ENCODE results near the gene GUSB.
"Not testable (repeated sequence)": the region's sequence is repeated elsewhere in the genome, so short reads cannot be mapped to it uniquely, and the experiment has no call there.

The GUSB gene

GRCh38 chr7:65946904-65947303, 35.1 kb downstream of the GUSB start:
- DNase-seq (ENCODE audit: extremely low spot score) = no peak
- no peak for TF ChIP-seq CTCF (IDR thresholded peaks at IDR 0.05; ENCODE audit: control extremely low read depth, extremely low read depth, low read depth, missing control alignments)
- ChIA-PET CTCF (no interaction called here), POLR2A (no interaction called here)

DNA sequence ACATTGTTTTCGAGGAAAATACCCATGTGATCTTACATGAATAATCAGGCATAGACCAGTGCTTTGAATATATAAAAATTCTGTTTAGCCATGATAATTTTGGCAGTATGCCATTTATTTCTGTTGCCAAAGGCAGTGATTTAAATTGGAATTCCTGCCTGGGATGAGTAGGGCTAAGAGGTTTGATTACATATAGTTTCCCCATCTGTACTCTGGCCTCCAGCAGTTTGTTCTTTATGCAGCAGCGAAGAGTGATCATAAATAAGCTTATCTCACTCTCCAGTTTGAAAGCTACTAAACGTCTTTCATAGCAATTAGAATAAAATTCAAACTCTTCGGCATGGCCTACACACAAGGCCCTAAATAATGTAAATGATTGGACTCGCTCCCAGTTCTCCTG, 36.2 kb downstream of the GUSB start:
- DNase-seq (ENCODE audit: extremely low spot score); CTCF ChIA-PET; POLR2A ChIA-PET: not testable (repeated sequence)

- no peak for TF ChIP-seq CTCF (IDR thresholded peaks at IDR 0.05; ENCODE audit: control extremely low read depth, extremely low read depth, low read depth, missing control alignments)
- DNase-seq (ENCODE audit: extremely low spot score) = no peak
- POLR2A ChIA-PET = no interaction called here
- CTCF ChIA-PET = no interaction called here
These were observed 43.6 kb downstream of the GUSB start for GRCh38 chr7:65938336-65938895.

GRCh38 chr7:65937296-65937695, 44.7 kb downstream of the GUSB start:
- TF ChIP-seq CTCF (IDR thresholded peaks at IDR 0.05; ENCODE audit: control extremely low read depth, extremely low read depth, low read depth, missing control alignments) = no peak
- POLR2A ChIA-PET = no interaction called here
- CTCF ChIA-PET = interaction anchor here (1.9 kb wide), 1 partner anchor 14 kb away, joined by 4 read pairs; no protein-coding TSS in a partner anchor
- no peak for DNase-seq (ENCODE audit: extremely low spot score)

DNA sequence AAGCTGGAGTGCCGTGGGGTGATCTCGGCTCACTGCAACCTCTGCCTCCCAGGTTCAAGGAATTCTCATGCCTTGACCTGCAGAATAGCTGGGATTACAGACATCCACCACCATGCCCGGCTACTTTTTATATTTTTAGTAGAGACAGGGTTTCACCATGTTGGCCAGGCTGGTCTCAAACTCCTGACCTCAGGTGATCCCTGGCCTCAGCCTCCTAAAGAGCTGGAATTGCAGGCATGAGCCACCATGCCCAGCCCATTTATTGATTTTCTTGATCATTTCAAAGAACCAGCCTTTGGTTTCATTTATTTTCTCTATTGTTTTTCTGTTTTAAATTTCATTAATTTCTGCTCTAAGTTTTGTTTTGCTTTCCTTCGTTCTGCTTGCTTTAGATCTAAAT, 50.3 kb downstream of the GUSB start:
- CTCF ChIA-PET = no interaction called here

DNA sequence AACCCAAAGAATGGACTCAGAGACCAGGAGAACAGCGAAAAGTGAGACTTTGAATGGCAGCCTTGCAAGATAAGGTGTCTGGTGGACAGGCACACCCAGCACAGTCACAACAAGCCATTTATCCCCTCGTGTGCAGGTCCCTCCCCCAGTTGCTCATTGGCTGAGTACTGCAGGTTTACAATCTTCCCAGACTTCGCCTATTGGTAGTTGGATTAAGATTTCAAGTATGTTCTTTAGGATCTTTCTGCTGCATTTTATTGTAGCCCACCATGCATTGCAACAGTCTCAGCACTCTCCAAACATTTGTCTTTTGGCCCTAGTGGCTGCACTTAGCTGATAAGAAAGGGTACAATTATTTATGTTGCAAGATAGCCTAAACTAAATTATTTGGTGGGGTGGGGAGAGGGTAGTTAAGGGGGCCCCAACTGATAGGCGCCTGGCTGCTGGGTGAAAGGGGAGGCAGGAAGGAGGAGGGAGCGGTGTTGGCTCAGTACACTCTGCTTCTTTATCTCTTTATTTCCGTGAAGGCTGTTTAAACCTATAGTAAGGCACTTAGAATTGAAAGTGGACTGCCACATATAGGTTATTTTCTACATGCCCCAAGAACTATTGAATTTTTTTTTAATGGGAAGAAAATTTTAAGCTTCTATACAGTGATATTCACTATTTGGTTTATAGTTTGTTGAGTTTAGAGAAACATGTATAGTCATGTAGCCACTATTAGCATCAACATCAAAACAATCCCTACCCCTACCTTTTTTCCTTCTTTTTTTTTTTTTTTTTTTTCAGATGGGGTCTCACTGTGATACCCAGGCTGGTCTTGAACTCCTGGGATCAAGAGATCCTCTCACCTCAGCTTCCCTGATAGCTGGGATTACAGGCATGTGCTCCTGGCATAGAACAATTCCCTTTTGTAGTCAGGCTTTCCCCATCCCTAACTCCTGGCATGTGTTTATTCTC, 54.2 kb downstream of the GUSB start:
- CTCF ChIA-PET = interaction anchor here (0.9 kb wide), 1 partner anchor 13 kb away, joined by 3 read pairs; no protein-coding TSS in a partner anchor
- no peak for TF ChIP-seq CTCF (IDR thresholded peaks at IDR 0.05; ENCODE audit: control extremely low read depth, extremely low read depth, low read depth, missing control alignments)
- DNase-seq (ENCODE audit: extremely low spot score) = no peak
- POLR2A ChIA-PET = no interaction called here

More for the DNA sequence above, 50.3 kb downstream of the GUSB start:
- no peak for DNase-seq (ENCODE audit: extremely low spot score)
- no peak for TF ChIP-seq CTCF (IDR thresholded peaks at IDR 0.05; ENCODE audit: control extremely low read depth, extremely low read depth, low read depth, missing control alignments)
- POLR2A ChIA-PET = no interaction called here

DNA sequence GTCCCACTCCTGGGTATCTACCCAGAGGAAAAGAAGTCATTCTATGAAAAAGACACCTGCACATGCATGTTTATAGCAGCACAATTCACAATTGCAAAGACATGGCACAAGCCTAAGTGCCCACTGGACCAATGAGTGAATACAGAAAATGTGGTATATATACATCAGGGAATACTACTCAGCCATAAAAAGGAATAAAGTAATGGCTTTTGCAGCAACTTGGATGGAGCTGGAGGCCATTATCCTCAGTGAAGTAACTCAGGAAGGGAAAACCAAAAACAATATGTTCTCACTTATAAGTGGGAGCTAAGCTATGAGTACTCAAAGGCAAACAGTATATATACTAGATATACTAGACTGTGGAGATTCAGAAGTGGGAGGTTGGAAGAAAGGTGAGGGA, 55.4 kb downstream of the GUSB start:
- CTCF ChIA-PET = interaction anchor here (1.8 kb wide), 1 partner anchor 11 kb away, joined by 3 read pairs; no protein-coding TSS in a partner anchor
- DNase-seq (ENCODE audit: extremely low spot score) = no peak
- TF ChIP-seq CTCF (IDR thresholded peaks at IDR 0.05; ENCODE audit: control extremely low read depth, extremely low read depth, low read depth, missing control alignments) = no peak
- POLR2A ChIA-PET = no interaction called here
